ENCODE measurements around the gene MEP1A.
"Not testable (repeated sequence)": the region's sequence is repeated elsewhere in the genome, so short reads cannot be mapped to it uniquely, and the experiment has no call there.

The MEP1A gene

GRCh38 chr6:46777476-46778346 is 15.5 kb upstream of the MEP1A start:
- DNase-seq, result no peak

- DNase-seq, result peak; percentile 20
These were observed 11.5 kb upstream of the MEP1A start for GRCh38 chr6:46781478-46782378.

- no peak for DNase-seq
These were observed 8.7 kb upstream of the MEP1A start for GRCh38 chr6:46784535-46784934.

GRCh38 chr6:46787871-46788540 is 5.2 kb upstream of the MEP1A start:
- DNase-seq, result no peak

- no peak for DNase-seq
These were observed 4.4 kb upstream of the MEP1A start for GRCh38 chr6:46788791-46789190.

GRCh38 chr6:46789434-46790354 is 3.5 kb upstream of the MEP1A start:
- no peak for DNase-seq

DNA sequence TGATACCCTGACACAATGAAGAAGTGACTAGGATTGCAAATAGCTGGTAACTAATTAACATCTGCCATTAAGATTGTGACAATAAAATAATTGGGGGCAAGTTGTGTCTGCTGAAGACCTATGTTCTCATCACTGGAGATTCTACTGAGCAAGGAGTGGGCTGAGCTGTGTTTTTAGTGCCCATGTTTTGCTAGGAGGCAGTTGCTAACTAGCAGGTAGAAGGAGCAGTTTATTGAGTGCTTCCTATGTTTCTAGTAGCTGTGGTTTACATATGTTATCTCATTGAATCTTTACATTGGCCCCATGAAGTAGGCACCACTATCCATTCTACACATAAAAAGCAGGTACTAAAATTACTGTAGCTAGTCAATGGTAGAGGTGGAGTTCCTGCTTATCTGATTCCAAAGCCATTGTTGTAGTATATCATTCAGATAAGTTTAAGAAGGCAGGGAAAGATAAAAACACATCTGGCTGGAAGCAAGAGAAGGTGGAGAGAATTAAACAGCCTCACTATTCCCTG is 2.8 kb upstream of the MEP1A start:
- no peak for DNase-seq

DNA sequence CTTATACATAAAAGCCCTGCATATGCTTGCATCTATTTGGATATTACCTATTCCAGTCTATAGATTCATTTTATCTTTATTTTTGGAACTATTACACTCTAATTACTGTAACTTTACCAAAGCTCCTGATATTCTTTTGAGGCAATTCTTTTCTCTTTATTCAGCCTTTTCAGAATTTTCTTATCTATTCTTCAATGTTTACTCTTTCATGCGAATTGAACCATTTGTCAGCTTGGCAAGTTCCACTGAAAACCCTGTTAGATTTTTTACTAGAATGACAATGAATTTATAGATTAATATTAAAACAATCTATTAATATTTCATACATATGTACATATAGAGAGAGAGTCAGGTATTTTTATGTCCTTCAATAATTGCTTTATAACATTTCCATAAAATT is 554 bp upstream of the MEP1A start:
- DNase-seq, result no peak

- no peak for DNase-seq
These were observed 879 bp downstream of the MEP1A start for GRCh38 chr6:46794068-46794467.

DNA sequence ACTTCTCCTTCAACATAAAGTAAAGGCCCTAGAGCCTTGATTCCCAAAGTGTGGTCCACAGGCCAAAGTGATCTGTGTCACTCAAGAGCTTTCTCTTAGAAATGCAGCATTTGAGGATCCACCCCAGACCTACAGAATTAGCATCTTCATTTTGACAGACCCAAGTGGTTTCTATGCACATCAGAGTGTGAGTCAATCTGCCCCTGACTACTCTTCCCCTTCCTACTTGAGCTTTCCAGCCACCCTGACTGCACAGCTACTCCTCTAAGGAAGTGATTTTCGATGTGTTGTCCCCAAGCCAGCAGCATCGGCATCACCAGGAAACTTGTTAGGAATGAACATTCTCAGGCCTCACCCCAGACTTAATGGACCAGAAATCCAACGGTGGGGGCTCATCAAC is 2.6 kb downstream of the MEP1A start:
- DNase-seq, result no peak

- no peak for DNase-seq
These were observed 3.8 kb downstream of the MEP1A start for GRCh38 chr6:46796848-46797580.

DNA sequence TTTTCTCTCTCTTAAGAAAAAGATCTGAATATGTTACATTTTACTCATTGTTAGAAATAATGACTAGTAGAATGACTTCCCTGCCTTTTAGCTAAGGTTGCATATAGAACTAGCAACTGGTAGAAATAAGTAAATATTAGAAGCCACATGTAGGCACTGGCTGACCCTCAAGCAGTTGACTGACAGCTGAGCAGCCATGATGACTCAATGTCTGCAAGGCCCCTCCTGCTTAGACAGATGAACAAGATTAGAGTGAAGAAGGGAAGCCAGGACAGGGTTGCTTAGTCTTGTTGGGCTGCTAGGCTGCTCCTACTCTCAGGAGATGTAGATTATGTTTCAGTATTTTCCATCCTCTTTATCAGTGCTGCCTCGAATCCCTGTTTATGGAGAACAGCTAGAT is 6.5 kb downstream of the MEP1A start:
- DNase-seq, result no peak

GRCh38 chr6:46808806-46809205 is 15.6 kb downstream of the MEP1A start:
- no peak for DNase-seq

DNA sequence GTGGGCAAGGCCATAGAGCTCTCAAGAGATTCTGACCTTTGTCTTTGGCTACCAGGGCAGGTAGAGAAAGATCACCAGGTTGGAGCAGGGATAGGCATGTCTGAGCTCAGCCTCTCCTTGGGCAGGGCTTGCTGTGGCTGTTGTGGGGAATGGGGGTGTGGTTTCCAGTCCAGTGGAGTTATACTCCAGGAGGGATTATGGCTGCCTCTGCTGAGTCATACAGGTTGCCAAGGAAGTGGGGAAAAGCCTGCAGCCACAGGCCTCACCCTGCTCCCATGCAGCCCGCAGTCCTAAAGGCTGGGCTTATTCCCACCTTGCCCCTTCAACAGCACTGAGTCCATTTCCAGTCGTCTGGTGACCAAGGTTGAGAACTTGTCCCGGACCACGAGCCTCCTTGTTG is 21.9 kb downstream of the MEP1A start:
- no peak for DNase-seq

GRCh38 chr6:46816626-46817025 is 23.4 kb downstream of the MEP1A start:
- no peak for DNase-seq

DNA sequence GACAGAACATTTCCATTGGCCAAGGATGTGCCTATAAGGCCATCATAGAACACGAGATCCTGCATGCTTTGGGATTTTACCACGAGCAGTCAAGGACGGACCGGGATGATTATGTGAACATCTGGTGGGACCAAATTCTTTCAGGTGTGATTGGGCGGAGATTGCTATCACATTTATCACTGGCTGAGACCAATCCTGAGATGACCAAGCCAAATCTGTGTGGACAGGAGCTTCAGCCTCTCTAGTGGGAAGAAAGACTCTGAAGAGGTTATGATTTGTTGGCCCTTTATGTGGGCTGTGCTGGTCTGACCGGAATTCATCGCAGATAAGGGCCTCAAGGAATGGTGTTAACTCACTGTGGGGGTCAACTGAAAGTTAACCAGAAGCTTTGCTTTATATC is 26.4 kb downstream of the MEP1A start:
- DNase-seq, result no peak

DNA sequence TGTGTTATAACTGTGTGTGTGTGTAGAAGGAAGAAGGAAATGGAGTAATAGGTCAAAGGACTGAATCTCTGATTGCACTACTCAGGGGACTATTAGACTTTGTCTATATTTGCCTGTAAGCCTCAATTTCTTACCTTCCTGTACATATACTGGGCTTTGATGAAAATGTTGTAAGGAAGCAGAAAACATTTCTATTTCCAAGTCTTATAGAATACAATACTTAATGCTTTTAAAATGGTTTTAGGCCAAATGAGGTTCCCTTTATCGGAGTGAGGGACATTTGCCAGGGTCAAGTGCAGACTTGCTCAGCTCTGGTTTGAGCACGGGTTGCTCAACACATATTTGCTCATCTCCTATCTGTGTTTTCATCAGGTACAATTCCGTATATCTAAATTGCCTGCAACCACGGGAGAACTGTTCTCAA is 28.3 kb downstream of the MEP1A start:
- peak; percentile 10 for DNase-seq

- DNase-seq, result no peak
These were observed 35.8 kb downstream of the MEP1A start for GRCh38 chr6:46828939-46829338.

GRCh38 chr6:46832816-46833215 is 39.6 kb downstream of the MEP1A start:
- no peak for DNase-seq

- not testable (repeated sequence) for DNase-seq
These were observed 41.2 kb downstream of the MEP1A start for GRCh38 chr6:46834257-46834916.

- not testable (repeated sequence) for DNase-seq
These were observed 41.8 kb downstream of the MEP1A start for GRCh38 chr6:46834991-46835390.
